NCI-H82 treated with DMSO at 0.1 percent for 48 hours (cell line): ENCODE data around the gene ARL15.
"Not testable (repeated sequence)": the region's sequence is repeated elsewhere in the genome, so short reads cannot be mapped to it uniquely, and the experiment has no call there.

Experiments
- DNase-seq: peaks from one replicate; lab custom pipeline; 2025; ENCODE audit not compliant: unreplicated experiment; lab: John Stamatoyannopoulos, UW

ARL15 gene

GRCh38 chr5:53871775-53872174 is 438.6 kb downstream of the ARL15 start:
- DNase-seq: no peak

- no peak for DNase-seq
Observed at GRCh38 chr5:53871050-53871449, 439.3 kb downstream of the ARL15 start.

DNA sequence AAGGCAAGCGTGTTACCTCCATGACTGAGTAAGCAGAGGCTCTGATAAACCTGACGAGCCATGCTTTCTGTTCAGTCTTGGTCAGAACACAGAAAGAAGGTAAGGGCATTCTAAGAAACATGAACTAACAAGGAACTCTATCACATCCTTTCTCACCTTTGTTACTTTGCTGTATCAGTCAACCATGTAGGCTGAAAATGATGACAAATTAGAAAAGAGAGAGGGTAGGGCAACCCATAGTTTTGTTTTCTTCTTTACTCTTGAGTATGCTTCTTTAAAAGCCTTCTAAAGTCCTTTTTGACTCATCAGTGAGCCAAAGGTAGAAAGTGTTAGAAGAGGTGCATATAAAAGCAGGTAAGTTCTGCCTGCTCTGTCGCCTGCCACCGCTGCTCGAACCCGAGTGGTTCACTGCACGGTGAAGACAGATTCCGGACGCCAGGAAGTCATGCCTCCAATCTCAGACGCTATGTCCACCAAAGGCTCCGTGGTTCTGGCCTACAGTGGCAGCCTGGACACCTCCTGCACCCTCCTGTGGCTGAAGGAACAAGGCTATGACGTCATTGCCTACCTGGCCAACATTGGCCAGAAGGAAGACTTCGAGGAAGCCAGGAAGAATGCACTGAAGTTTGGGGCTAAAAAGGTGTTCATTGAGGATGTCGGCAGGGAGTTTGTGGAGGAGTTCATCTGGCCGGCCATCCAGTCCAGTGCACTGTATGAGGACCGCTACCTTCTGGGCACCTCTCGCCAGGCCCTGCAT is 451.5 kb downstream of the ARL15 start:
- no peak for DNase-seq

GRCh38 chr5:53856506-53856905 is 453.9 kb downstream of the ARL15 start:
- no peak for DNase-seq

GRCh38 chr5:53836851-53837430 is 473.4 kb downstream of the ARL15 start:
- not testable (repeated sequence) for DNase-seq

- no peak for DNase-seq
Observed at GRCh38 chr5:53834500-53834899, 475.9 kb downstream of the ARL15 start.
